HL-60 (cell line): Measurements from ENCODE around the gene SYNJ1.

Source experiments
- CTCF ChIP-seq: IDR thresholded peaks from one replicate; pipeline ENCODE4 v1.5.1; 2011; ENCODE audit warnings: low read length, control low read depth, inconsistent platforms; ENCODE audit not compliant: insufficient read depth
- GABPA ChIP-seq: IDR thresholded peaks from 2 replicates; pipeline ENCODE4 v1.6.1; 2012; ENCODE audit warnings: low read depth
- POLR2AphosphoS5 ChIP-seq: IDR thresholded peaks from 2 replicates; pipeline ENCODE4 v1.6.1; 2012; ENCODE audit warnings: low read depth
- REST ChIP-seq: IDR thresholded peaks from 2 replicates; pipeline ENCODE4 v1.6.1; 2012; ENCODE audit warnings: low read depth; ENCODE audit not compliant: insufficient replicate concordance
- SPI1 ChIP-seq: IDR thresholded peaks from 2 replicates; pipeline ENCODE4 v1.6.1; 2012; ENCODE audit warnings: low read depth, mild to moderate bottlenecking, borderline replicate concordance

GRCh38 chr21:32712641-32713040, 15.2 kb downstream of the SYNJ1 start:
- TF ChIP-seq POLR2AphosphoS5 = no peak
- TF ChIP-seq CTCF = no peak
- no peak for TF ChIP-seq GABPA
- no peak for TF ChIP-seq SPI1
- TF ChIP-seq REST = no peak
